ENCODE results near the gene RAB13.

Gene RAB13

DNA sequence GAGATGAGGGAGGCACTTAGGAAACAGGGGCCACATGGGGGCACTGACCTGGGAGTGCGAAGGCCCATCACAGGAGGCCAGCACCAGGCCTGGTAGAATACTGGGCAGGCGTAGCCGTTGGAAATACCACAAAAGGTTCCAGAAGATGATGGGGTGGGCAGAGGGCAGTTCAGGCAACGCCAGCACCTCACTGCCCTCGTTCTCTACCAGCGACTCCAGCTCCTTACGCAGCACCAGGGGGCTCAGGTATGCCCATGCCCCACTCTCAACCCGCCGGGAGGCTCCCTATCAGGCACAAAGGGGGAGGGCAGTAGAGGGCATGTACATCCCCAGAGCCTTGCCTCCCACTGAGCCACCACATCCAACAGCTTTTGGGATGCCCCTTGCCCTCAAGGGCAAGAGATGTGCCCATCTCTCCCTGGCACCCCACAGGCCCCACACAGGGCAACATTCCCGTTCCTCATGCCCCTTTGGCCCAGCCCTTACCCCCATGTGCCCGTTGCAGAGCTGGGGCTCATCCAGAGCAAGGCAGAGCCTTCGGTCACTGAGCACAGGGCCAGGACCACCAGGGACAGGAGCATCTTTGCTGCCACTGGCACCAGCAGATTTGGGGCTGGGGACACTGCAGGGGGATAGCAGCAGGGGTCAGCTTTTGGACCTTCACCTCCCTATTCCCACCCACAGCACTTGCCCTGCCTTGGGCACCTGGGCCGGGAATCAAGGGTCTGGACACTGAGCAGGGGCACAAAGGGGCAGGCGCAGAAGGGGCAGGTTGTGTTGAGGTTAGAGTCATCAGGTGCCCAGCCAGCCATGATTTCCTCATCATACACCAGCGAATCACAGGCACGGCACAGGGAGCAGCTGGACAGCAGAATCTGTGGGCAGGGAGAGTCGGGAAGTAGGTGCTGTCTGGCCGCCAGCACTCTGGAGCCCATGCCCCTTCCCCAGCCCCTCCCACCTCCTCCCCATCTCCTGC is 53.7 kb downstream of the RAB13 start:
- DNase-seq (ENCODE audit: low spot score) = no peak

Data from COLO829 (cell line).